HEK293 (cell line): ENCODE results near the gene PRUNE1.

Source experiments
- IKZF3 ChIP-seq: fragments of 450-650 bp; IDR thresholded peaks from 2 replicates; pipeline ENCODE4 v1.5.0; 2018; ENCODE audit warnings: missing biosample characterization, mild to moderate bottlenecking, missing genetic modification characterization, moderate library complexity
- KLF17 ChIP-seq: fragments of 450-650 bp; formaldehyde crosslinking; IDR thresholded peaks from 2 replicates; pipeline ENCODE4 v1.5.1; 2016; ENCODE audit warnings: missing biosample characterization, missing genetic modification characterization
- PBX3 ChIP-seq: sonication (generic); formaldehyde crosslinking; IDR thresholded peaks from 2 replicates; pipeline ENCODE4 v1.8.1; 2022; ENCODE audit warnings: mild to moderate bottlenecking, moderate library complexity, missing genetic modification reagents
- PRDM10 ChIP-seq: fragments of 450-650 bp; formaldehyde crosslinking; IDR thresholded peaks from 2 replicates; pipeline ENCODE4 v1.5.1; 2016; ENCODE audit warnings: missing biosample characterization, missing genetic modification characterization
- REPIN1 ChIP-seq: fragments of 450-650 bp; formaldehyde crosslinking; IDR thresholded peaks from 2 replicates; pipeline ENCODE4 v1.5.1; 2017; ENCODE audit warnings: missing biosample characterization, missing genetic modification characterization, low read depth
- SCRT2 ChIP-seq: fragments of 450-650 bp; formaldehyde crosslinking; IDR thresholded peaks from 2 replicates; pipeline ENCODE4 v1.5.1; 2016; ENCODE audit warnings: missing biosample characterization, missing genetic modification characterization
- TSHZ1 ChIP-seq: fragments of 450-650 bp; formaldehyde crosslinking; IDR thresholded peaks from 2 replicates; pipeline ENCODE4 v1.5.1; 2016; ENCODE audit warnings: missing biosample characterization, missing genetic modification characterization, borderline replicate concordance
- WT1 ChIP-seq: fragments of 450-650 bp; formaldehyde crosslinking; IDR thresholded peaks from 2 replicates; pipeline ENCODE4 v1.5.1; 2016; ENCODE audit warnings: missing biosample characterization, missing genetic modification characterization
- ZBTB49 ChIP-seq: fragments of 450-650 bp; formaldehyde crosslinking; IDR thresholded peaks from 2 replicates; pipeline ENCODE4 v1.5.1; 2016; ENCODE audit warnings: missing biosample characterization, missing genetic modification characterization, low read depth
- ZNF132 ChIP-seq: fragments of 450-650 bp; formaldehyde crosslinking; IDR thresholded peaks from 2 replicates; pipeline ENCODE4 v1.5.1; 2017; ENCODE audit warnings: missing biosample characterization, missing genetic modification characterization, borderline replicate concordance
- ZNF175 ChIP-seq: fragments of 450-650 bp; formaldehyde crosslinking; IDR thresholded peaks from 2 replicates; pipeline ENCODE4 v1.5.1; 2016; ENCODE audit warnings: missing biosample characterization, missing genetic modification characterization
- ZNF223 ChIP-seq: fragments of 450-650 bp; formaldehyde crosslinking; IDR thresholded peaks from 2 replicates; pipeline ENCODE4 v1.5.1; 2016; ENCODE audit warnings: missing biosample characterization, missing genetic modification characterization
- ZNF239 ChIP-seq: fragments of 450-650 bp; formaldehyde crosslinking; IDR thresholded peaks from 2 replicates; pipeline ENCODE4 v1.5.1; 2016; ENCODE audit warnings: missing biosample characterization, missing genetic modification characterization
- ZNF26 ChIP-seq: fragments of 450-650 bp; formaldehyde crosslinking; IDR thresholded peaks from 2 replicates; pipeline ENCODE4 v1.5.1; 2016; ENCODE audit warnings: missing biosample characterization, missing genetic modification characterization
- ZNF423 ChIP-seq: fragments of 450-650 bp; formaldehyde crosslinking; IDR thresholded peaks from 2 replicates; pipeline ENCODE4 v1.5.1; 2016; ENCODE audit warnings: missing biosample characterization, missing genetic modification characterization
- ZNF501 ChIP-seq: fragments of 450-650 bp; formaldehyde crosslinking; IDR thresholded peaks from 2 replicates; pipeline ENCODE4 v1.5.1; 2016; ENCODE audit warnings: missing biosample characterization, missing genetic modification characterization
- ZNF514 ChIP-seq: fragments of 450-650 bp; formaldehyde crosslinking; IDR thresholded peaks from 2 replicates; pipeline ENCODE4 v1.5.1; 2016; ENCODE audit warnings: missing biosample characterization, missing genetic modification characterization
- ZNF658 ChIP-seq: fragments of 450-650 bp; formaldehyde crosslinking; IDR thresholded peaks from 2 replicates; pipeline ENCODE4; 2016; ENCODE audit warnings: missing biosample characterization, missing genetic modification characterization
- ZNF660 ChIP-seq: fragments of 450-650 bp; IDR thresholded peaks from 2 replicates; pipeline ENCODE4 v1.5.1; 2018; ENCODE audit warnings: missing biosample characterization, mild to moderate bottlenecking, missing genetic modification characterization
- ZNF677 ChIP-seq: fragments of 450-650 bp; IDR thresholded peaks from 2 replicates; pipeline ENCODE4 v1.5.0; 2018; ENCODE audit warnings: missing biosample characterization, mild to moderate bottlenecking, missing genetic modification characterization, moderate library complexity
- ZNF692 ChIP-seq: fragments of 450-650 bp; formaldehyde crosslinking; IDR thresholded peaks from 2 replicates; pipeline ENCODE4 v1.5.1; 2016; ENCODE audit warnings: missing biosample characterization, missing genetic modification characterization
- ZNF76 ChIP-seq: fragments of 450-650 bp; formaldehyde crosslinking; IDR thresholded peaks from 2 replicates; pipeline ENCODE4; 2016; ENCODE audit warnings: low read depth, missing biosample characterization, missing genetic modification characterization, borderline replicate concordance
- ZNF768 ChIP-seq: fragments of 450-650 bp; formaldehyde crosslinking; IDR thresholded peaks from 2 replicates; pipeline ENCODE4 v1.5.1; 2018; ENCODE audit warnings: missing biosample characterization, mild to moderate bottlenecking, missing genetic modification characterization
- ZNF776 ChIP-seq: fragments of 450-650 bp; formaldehyde crosslinking; IDR thresholded peaks from 2 replicates; pipeline ENCODE4 v1.5.0; 2017; ENCODE audit warnings: missing biosample characterization, missing genetic modification characterization, borderline replicate concordance

The PRUNE1 gene

GRCh38 chr1:151047925-151048644 is 39.8 kb downstream of the PRUNE1 start (continued):
- TF ChIP-seq PBX3 (CRISPR knock-in tag) (no peak; the same call in 1 of the 2 replicates), REPIN1 (tag by site-specific recombination) (no peak), PRDM10 (0 out of 2 replicates have a peak, but pooled peaks have one; percentile 10), ZNF175 (tag by site-specific recombination) (no peak), ZNF239 (tag by site-specific recombination) (no peak), ZNF660 (tag by site-specific recombination) (no peak), ZNF658 (no peak), ZNF677 (tag by site-specific recombination) (no peak), ZNF501 (tag by site-specific recombination) (peak; percentile 49), KLF17 (tag by site-specific recombination) (no peak), IKZF3 (tag by site-specific recombination) (no peak), ZNF223 (tag by site-specific recombination) (no peak), TSHZ1 (no peak), ZNF514 (tag by site-specific recombination) (no peak), ZNF423 (tag by site-specific recombination) (0 out of 2 replicates have a peak, but pooled peaks have one; percentile 23), ZNF768 (no peak), ZNF776 (tag by site-specific recombination) (no peak), ZNF76 (peak; percentile 57; the same call in 1 of the 2 replicates), SCRT2 (tag by site-specific recombination) (no peak), ZNF692 (tag by site-specific recombination) (peak; percentile 62), ZNF132 (tag by site-specific recombination) (no peak), ZNF26 (tag by site-specific recombination) (no peak), WT1 (tag by site-specific recombination) (no peak), ZBTB49 (tag by site-specific recombination) (no peak)
